SKM-1 (cell line): Measurements from ENCODE around the gene APMAP.
"Not testable (repeated sequence)": the region's sequence is repeated elsewhere in the genome, so short reads cannot be mapped to it uniquely, and the experiment has no call there.

Source experiments
- DNase-seq: peaks from one replicate; lab custom pipeline; 2025; ENCODE audit not compliant: unreplicated experiment; lab: John Stamatoyannopoulos, UW

Gene APMAP

DNA sequence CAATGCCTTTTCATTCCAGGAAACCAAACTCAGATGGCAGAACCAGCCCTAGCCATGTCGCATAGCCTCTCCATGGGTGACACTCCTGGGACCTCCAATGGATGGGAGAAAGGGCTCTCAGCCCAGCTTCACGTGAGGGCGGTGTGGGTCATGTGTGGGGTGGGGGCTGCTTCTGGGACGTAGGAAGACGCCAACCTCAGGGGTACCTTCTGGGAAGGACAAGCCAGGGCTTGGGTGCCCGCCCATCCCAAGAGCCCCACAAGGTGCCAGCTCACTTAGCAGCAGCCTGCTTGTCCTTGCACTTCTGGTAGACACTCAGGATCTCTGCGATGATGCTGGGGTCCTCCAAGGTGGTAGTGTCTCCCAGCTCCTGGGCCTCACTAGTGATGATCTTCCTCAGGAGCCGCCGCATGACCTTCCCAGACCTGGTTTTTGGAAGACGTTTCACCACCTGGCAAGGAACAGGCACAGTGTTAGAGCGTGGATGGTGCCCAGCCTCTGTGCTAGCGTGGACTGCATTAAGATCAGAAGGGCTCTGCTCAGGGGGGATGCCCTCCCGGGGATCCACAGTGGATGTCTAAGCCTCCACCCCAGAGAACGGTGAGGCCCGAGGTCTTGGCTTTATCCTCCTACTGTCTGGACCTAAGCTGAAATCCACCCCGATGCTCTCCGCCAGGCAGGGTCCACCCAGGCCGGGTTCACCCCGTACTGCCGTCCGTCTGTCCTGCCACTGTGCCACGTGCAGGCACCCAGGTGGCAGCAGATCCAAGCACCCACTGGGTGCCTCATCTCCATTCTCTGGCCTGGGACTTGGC, 15.1 kb upstream of the APMAP start:
- DNase-seq: no peak

GRCh38 chr20:25006431-25007167, 14.0 kb upstream of the APMAP start:
- DNase-seq: no peak

GRCh38 chr20:25005661-25006060, 13.1 kb upstream of the APMAP start:
- no peak for DNase-seq

GRCh38 chr20:25005220-25005619, 12.7 kb upstream of the APMAP start:
- DNase-seq: no peak

DNA sequence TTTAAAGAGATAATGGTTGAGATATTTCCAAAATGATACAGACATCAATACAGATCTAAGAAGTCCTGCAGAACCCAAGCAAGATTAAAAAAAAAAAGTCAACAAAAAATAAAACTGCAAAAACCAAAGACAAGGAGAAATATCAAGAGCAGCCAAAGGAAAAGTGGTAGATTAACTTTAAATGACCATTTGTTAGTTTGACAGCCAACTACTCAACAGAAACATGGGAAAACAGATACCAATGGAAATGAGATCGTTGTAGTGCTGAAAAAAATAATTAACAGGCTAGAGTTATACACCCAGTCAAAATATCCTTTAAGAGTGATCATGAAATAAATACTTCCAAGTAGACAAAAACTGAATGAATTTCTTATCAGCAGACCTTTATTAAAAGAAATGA, 10.5 kb upstream of the APMAP start:
- DNase-seq: no peak

- DNase-seq: not testable (repeated sequence)
Observed at GRCh38 chr20:25001323-25001722, 8.8 kb upstream of the APMAP start.

GRCh38 chr20:25000268-25000801, 7.8 kb upstream of the APMAP start:
- DNase-seq: no peak

- no peak for DNase-seq
Observed at GRCh38 chr20:24999568-24999967, 7.0 kb upstream of the APMAP start.

DNA sequence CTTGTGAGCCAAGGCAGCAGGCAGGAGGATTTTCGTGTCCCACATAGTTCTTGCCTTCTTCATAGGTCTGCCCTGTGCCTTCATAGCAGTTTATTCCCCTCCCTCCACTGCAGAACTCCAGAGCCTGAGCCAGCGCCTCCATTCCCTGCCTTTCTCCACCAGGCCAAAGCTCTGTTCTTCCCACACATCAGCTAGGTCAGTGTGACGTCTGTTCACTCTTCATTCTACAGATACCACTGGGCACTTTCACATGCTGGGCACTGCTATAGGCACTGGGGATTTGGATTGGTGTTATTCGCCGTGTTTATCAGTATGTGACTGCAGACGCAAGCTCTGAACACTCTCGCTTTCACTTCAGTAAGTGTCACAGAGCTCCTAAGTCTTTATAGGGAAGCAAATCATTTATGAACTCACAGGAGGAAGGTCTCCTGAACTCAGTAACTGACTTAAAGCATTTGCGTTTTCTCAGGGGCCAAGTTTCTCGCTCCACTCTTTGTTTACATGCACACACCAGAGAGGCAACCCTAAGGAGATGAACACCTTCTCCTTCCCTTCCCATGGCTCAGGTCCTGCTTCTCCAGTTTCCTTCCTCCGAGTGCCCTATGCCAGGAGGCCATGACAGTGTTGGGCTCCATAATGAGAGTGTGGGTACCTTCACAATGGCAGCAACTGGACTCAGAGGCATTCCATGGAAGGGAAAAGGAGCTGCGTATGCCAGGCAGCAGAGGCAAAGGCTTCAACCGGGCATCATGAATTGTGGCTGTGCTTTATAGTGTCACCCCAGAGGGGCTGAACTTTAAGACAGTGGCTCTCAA, 6.3 kb upstream of the APMAP start:
- no peak for DNase-seq

- DNase-seq: no peak
Observed at GRCh38 chr20:24998121-24998520, 5.6 kb upstream of the APMAP start.

DNA sequence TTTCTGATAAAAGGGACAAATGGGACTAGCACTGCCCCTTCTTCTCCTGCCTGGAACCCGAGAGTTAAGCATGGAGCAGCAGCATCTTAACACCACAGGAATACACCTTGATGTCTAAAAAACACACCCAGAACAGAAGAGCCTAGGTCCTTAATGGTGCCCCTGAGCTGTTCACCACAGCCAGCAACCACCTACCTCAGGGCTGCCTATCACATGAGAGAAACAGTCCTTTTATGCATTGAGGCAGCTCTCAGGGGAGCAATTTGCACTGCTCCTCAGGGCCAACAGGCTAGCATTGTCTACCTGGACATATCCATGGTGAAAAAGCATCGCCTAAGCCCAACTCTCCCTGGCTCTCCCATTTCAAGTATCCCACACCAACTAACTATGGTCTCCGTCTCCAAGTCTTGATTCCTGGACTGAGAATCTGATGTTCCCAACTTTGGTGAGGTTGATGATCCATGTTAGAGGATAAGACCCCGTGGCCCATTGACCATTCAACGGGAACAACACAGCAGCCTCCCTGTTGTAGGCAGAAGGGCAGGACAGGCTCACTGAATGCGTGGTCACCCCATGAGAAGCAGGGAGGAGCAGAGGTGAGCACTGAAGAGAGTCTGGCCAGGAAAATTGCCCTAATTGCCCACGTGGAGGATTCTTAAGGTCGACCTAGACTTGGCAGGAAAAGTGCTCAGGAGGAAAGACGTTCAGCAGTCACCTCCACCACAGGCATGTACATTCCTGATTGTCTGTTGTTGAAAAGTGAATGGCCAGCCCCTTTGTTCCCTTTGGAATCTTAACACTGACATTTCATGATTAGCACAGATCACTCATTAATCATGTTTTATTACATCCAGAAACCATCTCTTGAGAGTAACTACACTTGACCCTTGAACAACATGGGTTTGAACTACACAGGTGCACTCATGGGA, 4.2 kb upstream of the APMAP start:
- no peak for DNase-seq

- DNase-seq: no peak
Observed at GRCh38 chr20:24995741-24996448, 3.3 kb upstream of the APMAP start.

DNA sequence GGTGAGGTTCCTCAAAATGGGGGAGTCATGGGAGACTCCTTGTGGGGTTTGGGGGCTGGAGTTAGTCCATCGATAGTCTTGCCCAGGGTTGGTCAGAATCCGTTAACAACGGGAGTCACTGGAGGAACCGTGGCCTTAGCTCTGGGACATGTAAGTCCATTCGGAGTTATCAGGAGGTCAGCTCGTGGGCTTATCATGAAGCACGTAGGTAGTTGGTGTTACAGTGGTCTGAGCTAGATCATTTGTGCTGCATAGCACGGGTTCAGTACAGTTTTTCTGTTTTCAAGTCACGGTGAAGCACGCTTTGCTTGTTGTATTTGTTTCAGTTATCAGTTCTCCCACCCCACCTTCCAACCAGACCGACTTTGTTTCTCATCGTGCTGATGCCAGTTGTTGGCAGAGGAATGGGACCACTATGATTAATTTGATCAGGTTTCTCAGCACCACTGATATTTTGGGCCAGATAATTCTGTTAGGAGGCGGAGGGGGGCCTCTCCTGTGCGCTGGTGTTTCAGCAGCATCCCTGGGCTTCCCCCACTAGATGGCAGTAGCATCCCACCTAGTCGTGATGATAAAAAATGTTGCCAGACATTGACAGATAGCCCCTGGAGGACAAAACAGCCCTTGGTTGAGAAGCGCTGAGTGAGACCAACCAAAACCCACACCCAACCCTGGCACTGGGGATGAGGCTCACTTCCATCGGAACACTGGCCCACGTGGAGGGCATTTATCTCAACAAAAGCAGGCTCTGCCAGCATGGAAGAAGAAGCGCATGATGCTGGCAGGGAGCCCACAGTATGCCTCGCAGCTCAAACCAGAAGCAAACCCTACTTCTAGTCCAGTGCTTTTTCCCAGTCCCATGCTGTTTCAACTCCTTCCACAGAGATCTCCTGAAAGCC, 2.2 kb upstream of the APMAP start:
- DNase-seq: peak; percentile 34

DNA sequence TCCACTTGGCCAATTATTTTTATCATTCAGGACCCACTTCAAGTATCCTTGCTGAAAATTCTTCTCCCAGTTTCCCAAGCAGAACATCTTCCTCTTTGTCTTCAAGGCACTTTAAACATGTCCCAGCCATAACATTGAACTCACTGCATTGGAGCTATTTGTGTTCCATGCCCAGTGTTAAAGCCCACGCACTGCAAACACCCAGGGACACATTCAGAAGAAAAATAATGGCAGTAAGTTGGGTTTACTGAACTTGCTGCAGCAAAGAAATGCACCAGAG, 1.6 kb upstream of the APMAP start:
- DNase-seq: no peak

DNA sequence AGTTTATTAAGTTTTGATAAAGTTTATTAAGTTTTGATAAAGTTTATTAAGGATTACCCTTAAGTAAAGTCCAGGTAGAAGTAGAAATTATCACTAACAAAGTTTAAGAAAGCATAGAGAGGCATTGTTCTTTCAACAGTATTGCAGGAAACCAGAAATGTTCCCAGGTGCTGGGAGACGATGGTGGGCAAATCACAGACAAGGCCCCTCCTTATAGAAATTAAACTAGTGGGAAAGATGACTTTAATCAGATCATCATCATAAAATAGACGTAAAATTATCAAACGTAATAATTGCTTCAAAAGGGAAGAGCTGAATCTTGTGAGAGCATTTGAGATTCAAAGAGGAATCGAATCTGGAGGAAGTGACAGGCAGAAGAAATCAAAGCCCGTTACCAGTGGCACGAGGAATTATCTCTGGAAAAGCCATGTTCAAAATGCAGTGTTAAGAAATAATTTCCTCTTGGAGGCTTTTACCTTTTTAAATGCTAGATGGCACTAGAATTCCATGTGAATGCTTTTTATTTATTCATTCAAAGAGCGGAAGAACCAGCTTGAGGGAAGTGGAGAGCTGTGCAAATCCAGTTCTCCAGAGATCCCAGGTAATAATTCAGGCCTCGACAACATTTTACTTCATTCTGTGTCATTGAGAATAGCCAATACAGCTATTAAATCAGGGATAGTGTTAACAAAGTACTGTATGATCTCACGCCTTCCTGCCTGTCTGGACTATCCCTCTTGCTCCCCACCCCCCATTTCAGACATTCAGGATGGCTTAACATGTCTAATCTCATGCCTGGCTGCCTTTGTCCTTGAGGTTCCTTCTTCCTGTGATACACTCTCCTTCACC, 1.0 kb upstream of the APMAP start:
- DNase-seq: no peak

GRCh38 chr20:24991897-24992486, 559 bp downstream of the APMAP start:
- DNase-seq: no peak

DNA sequence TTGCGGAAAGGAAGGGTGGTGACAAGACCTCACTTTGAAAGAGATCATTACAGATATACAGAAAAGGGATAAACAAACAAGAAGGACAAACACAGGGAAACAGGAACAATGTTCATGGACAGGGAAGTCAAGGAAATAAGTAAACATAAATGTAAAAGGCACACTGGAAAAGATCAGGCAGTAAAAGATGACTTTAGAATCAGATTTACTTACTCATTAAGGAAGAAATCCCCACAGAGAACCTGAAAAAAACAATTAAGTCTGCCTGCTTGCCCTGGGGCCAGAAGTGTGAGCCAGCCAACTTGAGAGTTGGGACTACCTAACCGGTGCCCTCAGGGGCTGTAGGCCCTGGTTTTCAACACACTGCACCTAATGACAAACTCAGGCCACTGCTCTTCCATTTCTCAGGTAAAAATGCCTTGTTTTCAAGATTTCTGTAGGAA, 1.7 kb downstream of the APMAP start:
- no peak for DNase-seq

- DNase-seq: no peak
Observed at GRCh38 chr20:24989162-24989561, 3.4 kb downstream of the APMAP start.
